ENCODE measurements around the gene GSTA3.

The GSTA3 gene

GRCh38 chr6:52849137-52849536 is 60.4 kb downstream of the GSTA3 start:
- DNase-seq = no peak
